Measurements from ENCODE around the gene CCDC182. TPM values are rescaled to one million over a fixed set of nuclear protein-coding genes. Genes with fewer than 3 reads are reported as not detected.

CCDC182 gene
- total RNA-seq: not detected in 3 replicates

DNA sequence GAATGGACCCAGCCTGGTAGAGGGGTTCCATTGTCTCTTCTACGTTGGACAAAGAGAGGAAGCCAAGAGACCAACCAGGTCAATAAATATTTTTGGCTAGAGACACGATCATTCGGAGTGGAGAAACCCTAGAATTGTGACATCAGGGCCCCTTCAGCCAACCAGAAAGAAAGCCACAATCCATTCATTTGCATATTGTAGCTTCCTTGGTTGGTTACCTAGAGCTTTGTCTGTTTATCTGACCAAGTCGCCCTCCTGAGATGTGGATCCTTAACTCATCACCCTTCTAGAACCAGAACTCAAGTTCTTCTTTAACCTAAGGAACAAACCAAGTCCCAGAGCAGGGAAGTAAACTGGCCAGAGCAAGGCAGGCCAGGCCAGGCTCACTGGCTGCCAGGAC is at the start of gene CCDC182:
Gene CCDC182 (minus strand): TSS at position 58 of the 400 bp plus-strand sequence. CDS start 27 bp downstream, at position 31.
- peaks cover 9% of the 10 kb centered on the region for H3K27me3 Mint-ChIP-seq (ENCODE audit: low read depth)
- no peak within 1 kb of the TSS for H3K27ac Mint-ChIP-seq

DNA sequence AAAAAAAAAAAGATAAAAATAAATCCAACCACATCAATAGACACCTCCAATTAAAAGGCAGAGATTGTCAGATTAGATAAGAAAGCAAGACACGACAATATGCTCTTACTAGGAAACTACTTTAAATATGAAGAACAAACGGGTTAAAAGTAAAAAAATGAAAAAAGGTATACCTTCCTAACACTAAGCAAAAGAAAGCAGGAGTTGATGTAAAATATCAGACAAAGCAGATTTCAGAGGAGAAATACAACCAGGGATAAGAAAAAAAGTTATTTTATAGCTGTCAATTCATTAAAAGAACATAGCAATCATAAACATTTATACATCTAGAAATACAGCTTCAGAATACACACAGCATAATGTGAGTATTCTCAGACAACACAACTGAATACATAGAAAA is 49.7 kb upstream of the CCDC182 start:
- H3K27me3 Mint-ChIP-seq (ENCODE audit: low read depth): peaks cover 14% of the 10 kb centered on the region
- H3K4me3 Mint-ChIP-seq: no peak overlapping the region
- H3K4me1 Mint-ChIP-seq: no peaks in the 10 kb centered on the region
- no peak overlapping the region for H3K27ac Mint-ChIP-seq
- no peaks in the 10 kb centered on the region for H3K36me3 Mint-ChIP-seq
- H3K9me3 Mint-ChIP-seq: peaks cover 14% of the 10 kb centered on the region
- TF ChIP-seq, protein P1, sequence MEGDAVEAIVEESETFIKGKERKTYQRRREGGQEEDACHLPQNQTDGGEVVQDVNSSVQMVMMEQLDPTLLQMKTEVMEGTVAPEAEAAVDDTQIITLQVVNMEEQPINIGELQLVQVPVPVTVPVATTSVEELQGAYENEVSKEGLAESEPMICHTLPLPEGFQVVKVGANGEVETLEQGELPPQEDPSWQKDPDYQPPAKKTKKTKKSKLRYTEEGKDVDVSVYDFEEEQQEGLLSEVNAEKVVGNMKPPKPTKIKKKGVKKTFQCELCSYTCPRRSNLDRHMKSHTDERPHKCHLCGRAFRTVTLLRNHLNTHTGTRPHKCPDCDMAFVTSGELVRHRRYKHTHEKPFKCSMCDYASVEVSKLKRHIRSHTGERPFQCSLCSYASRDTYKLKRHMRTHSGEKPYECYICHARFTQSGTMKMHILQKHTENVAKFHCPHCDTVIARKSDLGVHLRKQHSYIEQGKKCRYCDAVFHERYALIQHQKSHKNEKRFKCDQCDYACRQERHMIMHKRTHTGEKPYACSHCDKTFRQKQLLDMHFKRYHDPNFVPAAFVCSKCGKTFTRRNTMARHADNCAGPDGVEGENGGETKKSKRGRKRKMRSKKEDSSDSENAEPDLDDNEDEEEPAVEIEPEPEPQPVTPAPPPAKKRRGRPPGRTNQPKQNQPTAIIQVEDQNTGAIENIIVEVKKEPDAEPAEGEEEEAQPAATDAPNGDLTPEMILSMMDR (IDR thresholded peaks at IDR 0.05; ENCODE audit: unreplicated experiment): no peak
- no peak for DNase-seq (ENCODE audit: low spot score in 2 of 2, unreplicated experiment in 2 of 2)

More for the DNA sequence above, at the start of gene CCDC182:
- Mint-ChIP-seq H3K4me1 (no peaks in the 10 kb centered on the region), H3K9me3 (no peaks in the 10 kb centered on the region), H3K4me3 (no peak within 1 kb of the TSS), H3K36me3 (no peaks in the 10 kb centered on the region)
- TF ChIP-seq, protein P1 (IDR thresholded peaks at IDR 0.05; ENCODE audit: unreplicated experiment): no peak
- DNase-seq (ENCODE audit: low spot score in 2 of 2, unreplicated experiment in 2 of 2): no peak

DNA sequence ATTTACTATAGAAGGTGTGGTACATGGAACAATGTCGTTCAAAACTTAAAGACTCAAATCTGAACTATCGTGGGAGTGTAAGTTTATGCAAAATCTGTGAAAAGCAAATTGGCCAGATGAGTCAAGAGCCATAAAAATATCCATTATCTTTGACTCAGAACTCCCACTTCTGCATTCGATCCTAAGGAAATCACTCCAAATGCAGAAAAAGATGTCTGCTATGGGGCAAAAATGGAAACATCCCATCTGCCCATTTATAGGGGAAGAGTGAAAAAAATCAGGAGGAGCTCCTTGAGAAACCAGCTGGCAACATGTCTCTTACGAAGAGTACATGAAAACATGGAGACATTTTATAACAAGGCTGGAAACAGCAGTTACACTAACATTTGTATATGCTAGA is 43.6 kb upstream of the CCDC182 start:
- H3K9me3 Mint-ChIP-seq: peaks cover 8% of the 10 kb centered on the region
- peaks cover 48% of the 10 kb centered on the region for H3K27me3 Mint-ChIP-seq (ENCODE audit: low read depth)
- H3K27ac Mint-ChIP-seq: no peak overlapping the region
- TF ChIP-seq, protein P1 (IDR thresholded peaks at IDR 0.05; ENCODE audit: unreplicated experiment): no peak
- H3K36me3 Mint-ChIP-seq: no peaks in the 10 kb centered on the region
- H3K4me1 Mint-ChIP-seq: no peaks in the 10 kb centered on the region
- no peak overlapping the region for H3K4me3 Mint-ChIP-seq
- DNase-seq (ENCODE audit: low spot score in 2 of 2, unreplicated experiment in 2 of 2): no peak

DNA sequence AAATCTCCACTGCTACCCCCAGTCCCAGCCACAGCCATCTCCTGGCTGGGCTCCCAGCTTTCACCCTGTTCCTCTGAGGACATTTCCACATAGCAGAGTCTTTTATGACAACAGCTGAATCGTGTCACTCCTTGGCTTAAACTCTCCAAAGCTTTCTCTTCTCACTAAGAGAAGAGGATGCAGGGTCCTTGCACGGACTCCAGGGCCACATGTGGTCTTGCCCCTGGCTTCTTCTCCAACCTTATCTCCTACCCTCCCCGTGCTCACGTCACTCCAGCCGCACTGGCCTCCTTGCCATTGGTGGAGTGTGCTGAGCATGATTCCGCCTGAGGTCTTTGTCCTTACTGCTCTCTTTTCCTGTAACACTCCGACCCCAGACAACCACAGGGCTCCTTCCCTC is 39.9 kb upstream of the CCDC182 start:
- H3K27me3 Mint-ChIP-seq (ENCODE audit: low read depth): peaks cover 35% of the 10 kb centered on the region
- no peak for DNase-seq (ENCODE audit: low spot score in 2 of 2, unreplicated experiment in 2 of 2)

DNA sequence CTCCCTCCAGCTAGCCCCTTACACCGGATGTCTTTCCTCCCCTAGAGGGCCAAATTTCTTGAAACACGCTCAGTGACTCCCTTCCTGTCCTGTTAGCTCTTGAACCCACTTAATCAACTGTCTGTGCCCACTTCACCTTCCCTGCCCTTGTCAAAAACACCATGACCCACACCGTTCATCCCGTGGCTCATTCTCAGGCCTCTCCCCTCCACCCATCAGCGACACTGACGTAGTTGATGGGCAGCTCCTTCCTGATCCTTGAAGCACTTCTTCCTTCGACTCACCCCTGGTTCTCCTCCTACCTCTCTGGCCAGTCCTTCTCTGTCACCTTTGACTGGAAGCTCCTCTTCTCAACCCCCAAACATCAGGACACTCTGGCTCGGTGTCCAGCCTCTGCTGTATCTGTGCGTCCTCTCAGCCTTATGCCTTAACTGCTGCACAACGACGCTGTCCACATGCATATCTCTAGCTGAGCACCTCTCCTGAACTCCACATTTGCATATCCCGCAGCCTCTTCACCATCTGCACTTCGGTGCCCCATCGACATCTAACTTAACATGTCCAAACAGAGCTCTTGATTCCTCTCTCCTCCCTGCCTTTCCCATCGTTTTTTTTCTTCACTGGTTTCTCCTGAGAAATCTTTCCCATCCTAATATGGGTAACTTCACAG is 39.3 kb upstream of the CCDC182 start:
- no peaks in the 10 kb centered on the region for H3K36me3 Mint-ChIP-seq
- no peak for DNase-seq (ENCODE audit: low spot score in 2 of 2, unreplicated experiment in 2 of 2)
- H3K4me3 Mint-ChIP-seq: no peak overlapping the region
- H3K27me3 Mint-ChIP-seq (ENCODE audit: low read depth): peaks cover 29% of the 10 kb centered on the region
- H3K9me3 Mint-ChIP-seq: no peaks in the 10 kb centered on the region
- no peak overlapping the region for H3K27ac Mint-ChIP-seq
- TF ChIP-seq, protein P1 (IDR thresholded peaks at IDR 0.05; ENCODE audit: unreplicated experiment): no peak
- no peaks in the 10 kb centered on the region for H3K4me1 Mint-ChIP-seq

More for the DNA sequence above, 39.9 kb upstream of the CCDC182 start:
- Mint-ChIP-seq H3K4me1 (no peaks in the 10 kb centered on the region), H3K27ac (no peak overlapping the region), H3K36me3 (no peaks in the 10 kb centered on the region), H3K4me3 (no peak overlapping the region), H3K9me3 (no peaks in the 10 kb centered on the region)
- TF ChIP-seq, protein P1 (IDR thresholded peaks at IDR 0.05; ENCODE audit: unreplicated experiment): no peak

Measured in mesothelial cell of epicardium (in vitro differentiated cells).